ENCODE measurements around the gene NT5DC4. TPM values are rescaled to one million over a fixed set of nuclear protein-coding genes. Genes with fewer than 3 reads are reported as not detected.

Gene NT5DC4
- total and polyA plus RNA-seq, 2 of the 8 experiments (the other 6 are each of a cell fraction or from before 2014, with no cell fraction given), result not detected

GRCh38 chr2:112773556-112773955 is 52.7 kb downstream of the NT5DC4 start (continued):
- TF ChIP-seq EP300 (IDR thresholded peaks at IDR 0.05; ENCODE audit: borderline replicate concordance in 1 of 2, low read depth in 2 of 2, low read length in 2 of 2), result no peak
- TF ChIP-seq SRF (IDR thresholded peaks at IDR 0.05; ENCODE audit: low read depth, low read length), result no peak
- no peak for TF ChIP-seq BACH1 (IDR thresholded peaks at IDR 0.05; ENCODE audit: low read length)

Measured in H1 (cell line).